Ishikawa (cell line): ENCODE data around the gene ESAM.
A peak's percentile ranks its signal among the peaks of the same experiment; 100 is the strongest.

Experiments
- CEBPB ChIP-seq: IDR thresholded peaks from 2 replicates; pipeline ENCODE4 v1.6.1; 2012
- CREB1 ChIP-seq: IDR thresholded peaks from 2 replicates; pipeline ENCODE4 v1.6.1; 2012; ENCODE audit warnings: low read depth
- EGR1 ChIP-seq: IDR thresholded peaks from 2 replicates; pipeline ENCODE4 v1.6.1; 2012
- EP300 ChIP-seq: IDR thresholded peaks from 2 replicates; pipeline ENCODE4 v1.6.1; 2012; ENCODE audit warnings: borderline replicate concordance
- FOXM1 ChIP-seq: IDR thresholded peaks from 2 replicates; pipeline ENCODE4 v1.6.1; 2012; ENCODE audit warnings: low read depth, borderline replicate concordance
- NFIC ChIP-seq: IDR thresholded peaks from 2 replicates; pipeline ENCODE4 v1.6.1; 2012
- RAD21 ChIP-seq: IDR thresholded peaks from 2 replicates; pipeline ENCODE4 v1.6.1; 2012; ENCODE audit warnings: low read depth
- TAF1 ChIP-seq: IDR thresholded peaks from 2 replicates; pipeline ENCODE4 v1.6.1; 2012; ENCODE audit warnings: low read depth, mild to moderate bottlenecking
- TCF12 ChIP-seq: IDR thresholded peaks from 2 replicates; pipeline ENCODE4 v1.6.1; 2012; ENCODE audit warnings: low read depth
- TEAD4 ChIP-seq: IDR thresholded peaks from 2 replicates; pipeline ENCODE4 v1.6.1; 2012
- YY1 ChIP-seq: IDR thresholded peaks from 2 replicates; pipeline ENCODE4 v1.6.1; 2012; ENCODE audit warnings: low read depth
- ZBTB7A ChIP-seq: IDR thresholded peaks from 2 replicates; pipeline ENCODE4 v1.6.1; 2012; ENCODE audit warnings: low read depth
- TF ChIP-seq, protein P1 (sequence below): IDR thresholded peaks from 2 replicates; pipeline ENCODE4 v1.6.1; 2012
- TF ChIP-seq, protein P2 (sequence below): IDR thresholded peaks from 2 replicates; pipeline ENCODE4 v1.6.1; 2012
- TF ChIP-seq, protein P3 (sequence below): IDR thresholded peaks from 2 replicates; pipeline ENCODE4 v1.6.1; 2012; ENCODE audit warnings: low read depth, mild to moderate bottlenecking

The ESAM gene

DNA sequence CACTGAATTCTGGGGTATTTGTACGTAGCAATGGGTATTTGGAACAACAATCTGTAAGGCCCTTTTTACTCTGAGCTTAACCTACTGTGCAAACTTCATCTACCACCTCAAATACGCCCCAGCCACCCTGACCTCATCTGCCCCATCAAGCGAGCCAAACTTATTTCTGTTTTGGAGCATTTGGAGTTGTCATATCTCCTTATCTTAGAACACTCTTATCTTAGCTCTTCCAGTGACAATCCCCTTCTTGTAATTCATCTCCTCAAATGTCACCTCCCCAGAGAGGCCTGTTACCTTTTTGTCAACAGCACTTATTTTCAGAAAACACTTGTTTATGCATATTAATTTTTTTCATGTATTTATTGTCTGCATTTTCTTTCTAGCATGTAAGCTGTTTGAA, 42.8 kb upstream of the ESAM start:
- TF ChIP-seq CREB1, result no peak
- TF ChIP-seq CEBPB, result no peak
- no peak for TF ChIP-seq ZBTB7A

DNA sequence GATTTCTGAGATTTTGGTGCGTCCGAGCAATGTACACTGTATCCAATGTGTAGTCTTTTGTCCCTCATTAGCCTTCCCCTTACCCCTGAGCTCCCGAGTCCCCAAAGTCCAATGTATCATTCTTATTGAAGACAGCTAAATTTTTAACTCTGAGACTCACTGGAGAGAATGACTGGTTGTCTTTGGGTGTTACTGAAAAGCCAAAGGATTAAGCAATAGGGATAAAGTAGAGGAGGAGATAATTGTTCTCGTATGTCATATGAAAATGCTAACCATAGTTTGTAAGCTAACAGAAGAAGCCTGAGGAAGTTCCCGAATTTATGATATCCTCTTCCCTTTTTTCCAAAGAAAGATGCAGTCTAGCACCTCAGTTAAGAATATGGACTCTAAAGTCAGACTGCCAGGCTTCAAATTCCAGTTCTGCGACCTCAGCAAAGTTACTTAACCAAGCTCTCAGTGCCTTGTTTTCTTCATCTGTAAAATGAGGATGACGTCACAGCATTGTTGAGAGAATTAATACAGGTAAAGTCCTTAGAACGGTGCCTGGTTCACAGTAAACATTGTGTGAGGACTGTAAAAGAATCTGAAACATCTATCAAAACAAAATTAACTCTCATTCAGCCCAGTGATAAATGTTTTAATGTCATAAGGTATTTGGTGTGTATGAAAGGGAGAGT, 39.7 kb upstream of the ESAM start:
- TF ChIP-seq FOXM1 (no peak), RAD21 (no peak), ZBTB7A (no peak), CEBPB (no peak), EGR1 (no peak), CREB1 (no peak), NFIC (no peak), TEAD4 (no peak), TAF1 (no peak), TCF12 (no peak), YY1 (no peak), EP300 (no peak)
- TF ChIP-seq, protein P1, sequence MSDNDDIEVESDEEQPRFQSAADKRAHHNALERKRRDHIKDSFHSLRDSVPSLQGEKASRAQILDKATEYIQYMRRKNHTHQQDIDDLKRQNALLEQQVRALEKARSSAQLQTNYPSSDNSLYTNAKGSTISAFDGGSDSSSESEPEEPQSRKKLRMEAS, result no peak
- TF ChIP-seq, protein P2, sequence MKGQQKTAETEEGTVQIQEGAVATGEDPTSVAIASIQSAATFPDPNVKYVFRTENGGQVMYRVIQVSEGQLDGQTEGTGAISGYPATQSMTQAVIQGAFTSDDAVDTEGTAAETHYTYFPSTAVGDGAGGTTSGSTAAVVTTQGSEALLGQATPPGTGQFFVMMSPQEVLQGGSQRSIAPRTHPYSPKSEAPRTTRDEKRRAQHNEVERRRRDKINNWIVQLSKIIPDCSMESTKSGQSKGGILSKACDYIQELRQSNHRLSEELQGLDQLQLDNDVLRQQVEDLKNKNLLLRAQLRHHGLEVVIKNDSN, result no peak
- TF ChIP-seq, protein P3, sequence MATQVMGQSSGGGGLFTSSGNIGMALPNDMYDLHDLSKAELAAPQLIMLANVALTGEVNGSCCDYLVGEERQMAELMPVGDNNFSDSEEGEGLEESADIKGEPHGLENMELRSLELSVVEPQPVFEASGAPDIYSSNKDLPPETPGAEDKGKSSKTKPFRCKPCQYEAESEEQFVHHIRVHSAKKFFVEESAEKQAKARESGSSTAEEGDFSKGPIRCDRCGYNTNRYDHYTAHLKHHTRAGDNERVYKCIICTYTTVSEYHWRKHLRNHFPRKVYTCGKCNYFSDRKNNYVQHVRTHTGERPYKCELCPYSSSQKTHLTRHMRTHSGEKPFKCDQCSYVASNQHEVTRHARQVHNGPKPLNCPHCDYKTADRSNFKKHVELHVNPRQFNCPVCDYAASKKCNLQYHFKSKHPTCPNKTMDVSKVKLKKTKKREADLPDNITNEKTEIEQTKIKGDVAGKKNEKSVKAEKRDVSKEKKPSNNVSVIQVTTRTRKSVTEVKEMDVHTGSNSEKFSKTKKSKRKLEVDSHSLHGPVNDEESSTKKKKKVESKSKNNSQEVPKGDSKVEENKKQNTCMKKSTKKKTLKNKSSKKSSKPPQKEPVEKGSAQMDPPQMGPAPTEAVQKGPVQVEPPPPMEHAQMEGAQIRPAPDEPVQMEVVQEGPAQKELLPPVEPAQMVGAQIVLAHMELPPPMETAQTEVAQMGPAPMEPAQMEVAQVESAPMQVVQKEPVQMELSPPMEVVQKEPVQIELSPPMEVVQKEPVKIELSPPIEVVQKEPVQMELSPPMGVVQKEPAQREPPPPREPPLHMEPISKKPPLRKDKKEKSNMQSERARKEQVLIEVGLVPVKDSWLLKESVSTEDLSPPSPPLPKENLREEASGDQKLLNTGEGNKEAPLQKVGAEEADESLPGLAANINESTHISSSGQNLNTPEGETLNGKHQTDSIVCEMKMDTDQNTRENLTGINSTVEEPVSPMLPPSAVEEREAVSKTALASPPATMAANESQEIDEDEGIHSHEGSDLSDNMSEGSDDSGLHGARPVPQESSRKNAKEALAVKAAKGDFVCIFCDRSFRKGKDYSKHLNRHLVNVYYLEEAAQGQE, result no peak

DNA sequence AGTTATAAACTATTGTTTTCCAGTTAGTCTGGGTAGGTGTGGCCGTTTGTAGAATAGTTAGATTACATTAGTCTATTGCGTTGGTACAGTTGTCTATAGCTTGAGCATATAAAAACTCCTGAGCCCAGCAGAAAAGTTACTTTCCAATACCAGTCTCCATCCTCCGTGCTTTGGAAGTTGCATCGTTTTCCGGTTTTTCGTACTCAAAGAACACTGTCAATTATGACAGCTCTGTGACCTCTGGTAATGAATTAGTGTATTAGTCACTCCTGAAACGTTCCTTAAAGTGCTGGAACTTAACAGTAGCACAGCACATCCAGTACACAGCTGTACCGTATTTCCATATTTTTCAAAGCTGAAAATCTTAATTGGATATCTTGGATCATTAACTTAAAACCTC, 38.9 kb upstream of the ESAM start:
- no peak for TF ChIP-seq NFIC
- TF ChIP-seq RAD21, result no peak
- TF ChIP-seq EGR1, result no peak
- TF ChIP-seq, protein P3, result no peak
- TF ChIP-seq, protein P2, result no peak
- TF ChIP-seq ZBTB7A, result no peak
- TF ChIP-seq YY1, result no peak
- no peak for TF ChIP-seq CREB1
- TF ChIP-seq CEBPB, result no peak
- TF ChIP-seq FOXM1, result no peak
- TF ChIP-seq TCF12, result no peak
- TF ChIP-seq EP300, result no peak

DNA sequence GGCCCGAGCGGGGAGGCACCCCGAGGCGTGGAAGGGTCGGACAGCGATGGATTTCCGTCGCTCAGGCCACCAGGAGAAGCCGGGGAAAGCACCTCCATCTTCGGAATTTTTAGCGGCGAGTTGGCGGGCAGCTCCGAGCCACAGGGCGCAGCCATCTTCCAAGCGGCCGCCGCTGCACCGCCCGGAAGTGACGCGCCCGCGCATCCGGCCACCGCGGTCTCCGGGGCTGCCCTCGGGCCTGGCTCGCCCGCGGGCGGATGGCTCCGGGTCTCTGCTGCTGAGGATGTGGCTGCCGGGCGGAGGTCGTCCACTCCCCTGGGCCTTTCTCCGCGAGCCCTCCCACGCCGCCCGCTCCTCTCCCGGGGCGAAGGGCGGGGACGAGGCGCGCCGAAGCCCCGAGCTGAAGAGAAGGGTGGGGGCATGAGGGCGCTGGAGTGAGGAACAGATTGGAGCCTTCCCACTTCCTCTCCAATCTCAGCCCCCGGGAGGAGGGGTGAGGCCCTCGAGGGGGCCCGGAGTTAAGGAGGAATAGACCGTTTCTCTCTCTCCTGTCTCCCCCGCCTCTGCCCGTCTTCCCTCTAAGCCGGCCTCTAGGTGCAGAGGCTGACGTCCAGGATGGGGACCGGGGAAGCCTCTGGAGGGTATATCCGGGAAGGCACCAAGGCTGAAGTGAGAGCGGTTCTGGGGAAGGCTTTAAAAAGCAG, 38.3 kb upstream of the ESAM start, which contains the start of gene MSANTD2:
Gene MSANTD2 (minus strand): TSS at position 181 of the 704 bp plus-strand sequence. CDS start 26 bp downstream, at position 155.
- TF ChIP-seq NFIC (0 out of 2 replicates have a peak, but pooled peaks have one; percentile 27), CREB1 (peak; percentile 35; the same call in 1 of the 2 replicates), EGR1 (no peak), TAF1 (peak; percentile 77), CEBPB (no peak), TCF12 (peak; percentile 42), FOXM1 (no peak), YY1 (peak; percentile 94)
- TF ChIP-seq, protein P1, result peak; percentile 67; the same call in 1 of the 2 replicates

DNA sequence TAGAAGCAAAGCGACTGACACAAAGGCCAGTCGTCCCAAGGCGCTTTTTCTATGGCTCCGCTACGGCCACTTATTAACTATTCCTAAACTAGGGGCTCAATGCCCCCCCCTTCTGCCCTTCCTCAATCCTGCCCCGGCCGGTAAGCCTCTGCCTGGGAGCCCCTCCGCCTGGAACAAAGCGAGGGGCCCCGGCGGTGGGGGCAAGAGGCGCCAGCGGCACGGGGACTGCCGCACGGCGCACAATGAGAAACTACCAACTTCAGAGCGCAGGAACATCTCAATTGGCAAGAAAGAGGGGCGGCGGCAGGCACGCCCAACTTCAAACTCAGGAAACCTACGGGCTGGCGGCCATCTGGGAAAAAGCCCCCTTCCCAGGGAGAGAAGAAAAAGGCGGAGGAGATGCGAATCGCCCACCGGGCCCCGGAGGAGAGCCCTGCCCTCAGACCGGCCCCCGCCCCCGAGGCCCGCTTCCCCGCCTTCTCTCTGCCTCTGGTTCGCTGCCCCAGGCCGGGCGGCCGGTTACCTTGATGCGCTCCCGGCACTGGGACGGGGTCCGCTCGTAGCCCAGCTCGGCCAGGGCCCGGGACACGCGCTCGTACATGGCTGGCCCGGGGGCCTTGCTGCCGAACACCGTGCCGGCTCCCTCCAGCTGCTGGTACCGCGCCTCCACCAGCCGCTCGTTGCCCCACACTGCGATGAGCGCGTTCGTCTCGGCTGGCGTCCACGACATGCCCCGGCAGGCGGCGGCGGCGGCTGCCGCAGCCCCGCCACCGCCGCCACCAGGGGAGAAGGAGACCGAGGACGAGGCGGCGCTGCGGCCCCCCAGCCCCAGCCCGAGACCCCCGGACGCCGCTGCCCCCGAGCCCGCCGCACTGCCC, 37.5 kb upstream of the ESAM start:
- TF ChIP-seq, protein P1, result no peak
